Measurements from ENCODE around the gene ITSN2. TPM values are rescaled to one million over a fixed set of nuclear protein-coding genes. Genes with fewer than 3 reads are reported as not detected.

ITSN2 gene
- polyA plus RNA-seq, 3 donors = 26.0 to 91.1 (median 40.4) TPM

- 83% methylated on average over 7 of the region's 7 CpGs for WGBS (ENCODE audit: insufficient coverage)
- H4K20me1 ChIP-seq (ENCODE audit: insufficient read depth, low read length) = no peaks in the 10 kb centered on the region
- Mint-ChIP-seq H3K4me1 (peaks cover 6% of the 10 kb centered on the region), H3K36me3 (peaks cover 94 to 95% of the 10 kb centered on the region in 2 donors), H3K27ac (no peak overlapping the region), H3K9me3 (peaks cover 0 to 2% (median 0%) of the 10 kb centered on the region in 7 donors), H3K4me3 (no peak overlapping the region), H3K27me3 (ENCODE audit: low read depth in 3 of 3) (peaks cover 0 to 3% (median 0%) of the 10 kb centered on the region in 3 donors)
- no peak overlapping the region for H2AFZ ChIP-seq (ENCODE audit: insufficient read depth, low read depth, low read length, poor library complexity, severe bottlenecking)
- H3K27ac ChIP-seq (ENCODE audit: low read depth in 1 of 2, low read length in 2 of 2) = no peak overlapping the region
- H3K79me2 ChIP-seq (ENCODE audit: insufficient read depth, low read length) = no peaks in the 10 kb centered on the region
- no peak for TF ChIP-seq CTCF (IDR thresholded peaks at IDR 0.05)
- no peaks in the 10 kb centered on the region for H3K4me1 ChIP-seq (ENCODE audit: control insufficient read depth in 1 of 2, insufficient read depth in 2 of 2, low read length in 2 of 2)
- intact Hi-C loops (cut with micrococcal nuclease) = no loop called here
- DNase-seq = no peak
- H3K27me3 ChIP-seq (ENCODE audit: control insufficient read depth in 2 of 2, insufficient read depth in 2 of 2, low read length in 2 of 2) = no peaks in the 10 kb centered on the region
- no peaks in the 10 kb centered on the region for H3K9me3 ChIP-seq (replicated peaks in 1 of 2; ENCODE audit: control insufficient read depth in 1 of 2, insufficient read depth in 1 of 2, low read length in 2 of 2)
- no peak overlapping the region for H3K9ac ChIP-seq (ENCODE audit: insufficient read depth, low read length, poor library complexity, severe bottlenecking)
- no peak overlapping the region for H3K4me2 ChIP-seq (replicated peaks; ENCODE audit: extremely low read depth, low read length, poor library complexity, severe bottlenecking)
- H3K4me3 ChIP-seq (replicated peaks in 1 of 3; ENCODE audit: low read depth in 2 of 3, low read length in 3 of 3) = no peak overlapping the region
- peaks cover 91 to 100% of the 10 kb centered on the region in 2 donors for H3K36me3 ChIP-seq (replicated peaks in 1 of 2; ENCODE audit: control insufficient read depth in 1 of 2, insufficient read depth in 2 of 2, low read length in 2 of 2)
Measured at GRCh38 chr2:24211408-24211807, 148.9 kb downstream of the ITSN2 start.

- no peak overlapping the region for H3K4me2 ChIP-seq (replicated peaks; ENCODE audit: extremely low read depth, low read length, poor library complexity, severe bottlenecking)
- H3K4me1 Mint-ChIP-seq = peaks cover 6% of the 10 kb centered on the region
- TF ChIP-seq CTCF (IDR thresholded peaks at IDR 0.05) = no peak
- H3K4me3 Mint-ChIP-seq = no peak overlapping the region
- H3K4me1 ChIP-seq (ENCODE audit: control insufficient read depth in 1 of 2, insufficient read depth in 2 of 2, low read length in 2 of 2) = no peaks in the 10 kb centered on the region
- H3K9me3 Mint-ChIP-seq = no peaks in the 10 kb centered on the region
- H3K79me2 ChIP-seq (ENCODE audit: insufficient read depth, low read length) = no peaks in the 10 kb centered on the region
- H2AFZ ChIP-seq (ENCODE audit: insufficient read depth, low read depth, low read length, poor library complexity, severe bottlenecking) = no peak overlapping the region
- H3K27ac Mint-ChIP-seq = no peak overlapping the region
- no peaks in the 10 kb centered on the region for H4K20me1 ChIP-seq (ENCODE audit: insufficient read depth, low read length)
- no peak overlapping the region for H3K27ac ChIP-seq (ENCODE audit: low read depth in 1 of 2, low read length in 2 of 2)
- peaks cover 92 to 95% of the 10 kb centered on the region in 2 donors for H3K36me3 Mint-ChIP-seq
- H3K36me3 ChIP-seq (replicated peaks in 1 of 2; ENCODE audit: control insufficient read depth in 1 of 2, insufficient read depth in 2 of 2, low read length in 2 of 2) = peaks cover 91 to 100% of the 10 kb centered on the region in 2 donors
- H3K9me3 ChIP-seq (replicated peaks in 1 of 2; ENCODE audit: control insufficient read depth in 1 of 2, insufficient read depth in 1 of 2, low read length in 2 of 2) = no peaks in the 10 kb centered on the region
- no peak overlapping the region for H3K4me3 ChIP-seq (replicated peaks in 1 of 3; ENCODE audit: low read depth in 2 of 3, low read length in 3 of 3)
- H3K27me3 Mint-ChIP-seq (ENCODE audit: low read depth in 3 of 3) = peaks cover 0 to 3% (median 0%) of the 10 kb centered on the region in 3 donors
- H3K27me3 ChIP-seq (ENCODE audit: control insufficient read depth in 2 of 2, insufficient read depth in 2 of 2, low read length in 2 of 2) = no peaks in the 10 kb centered on the region
- H3K9ac ChIP-seq (ENCODE audit: insufficient read depth, low read length, poor library complexity, severe bottlenecking) = no peak overlapping the region
- 97% methylated on average over 21 of the region's 21 CpGs for WGBS (ENCODE audit: insufficient coverage)
- intact Hi-C loops (cut with micrococcal nuclease) = no loop called here
- DNase-seq = no peak
Measured at GRCh38 chr2:24210723-24211122, 149.6 kb downstream of the ITSN2 start.
